Measurements from ENCODE around the gene EXOC6B.

GRCh38 chr2:72800492-72800891 is 25.3 kb downstream of the EXOC6B start:
- TF ChIP-seq POLR2A (IDR thresholded peaks at IDR 0.05) = no peak
- TF ChIP-seq, protein P1, sequence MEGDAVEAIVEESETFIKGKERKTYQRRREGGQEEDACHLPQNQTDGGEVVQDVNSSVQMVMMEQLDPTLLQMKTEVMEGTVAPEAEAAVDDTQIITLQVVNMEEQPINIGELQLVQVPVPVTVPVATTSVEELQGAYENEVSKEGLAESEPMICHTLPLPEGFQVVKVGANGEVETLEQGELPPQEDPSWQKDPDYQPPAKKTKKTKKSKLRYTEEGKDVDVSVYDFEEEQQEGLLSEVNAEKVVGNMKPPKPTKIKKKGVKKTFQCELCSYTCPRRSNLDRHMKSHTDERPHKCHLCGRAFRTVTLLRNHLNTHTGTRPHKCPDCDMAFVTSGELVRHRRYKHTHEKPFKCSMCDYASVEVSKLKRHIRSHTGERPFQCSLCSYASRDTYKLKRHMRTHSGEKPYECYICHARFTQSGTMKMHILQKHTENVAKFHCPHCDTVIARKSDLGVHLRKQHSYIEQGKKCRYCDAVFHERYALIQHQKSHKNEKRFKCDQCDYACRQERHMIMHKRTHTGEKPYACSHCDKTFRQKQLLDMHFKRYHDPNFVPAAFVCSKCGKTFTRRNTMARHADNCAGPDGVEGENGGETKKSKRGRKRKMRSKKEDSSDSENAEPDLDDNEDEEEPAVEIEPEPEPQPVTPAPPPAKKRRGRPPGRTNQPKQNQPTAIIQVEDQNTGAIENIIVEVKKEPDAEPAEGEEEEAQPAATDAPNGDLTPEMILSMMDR (IDR thresholded peaks at IDR 0.05) = no peak

Data from esophagus squamous epithelium (tissue), 4 donors.